HG03378 (cell line): ENCODE results near the gene PEX19.
A peak's percentile ranks its signal among the peaks of the same experiment; 100 is the strongest.

Experiments used
- ATAC-seq: cut with Tn5 transposase; IDR thresholded peaks from one replicate; pipeline ENCODE4 v1.9.1; 2021; ENCODE audit warnings: mild to moderate bottlenecking, moderate library complexity; ENCODE audit not compliant: unreplicated experiment

Gene PEX19

GRCh38 chr1:160277987-160278386 is 6.9 kb downstream of the PEX19 start:
- no peak for ATAC-seq

- no peak for ATAC-seq
Measured at GRCh38 chr1:160277330-160277729, 7.6 kb downstream of the PEX19 start.

- ATAC-seq = no peak
Measured at GRCh38 chr1:160271025-160271424, 13.9 kb downstream of the PEX19 start.

GRCh38 chr1:160267284-160267991 is 17.5 kb downstream of the PEX19 start:
- ATAC-seq = no peak

- ATAC-seq = no peak
Measured at GRCh38 chr1:160264795-160265307, 20.1 kb downstream of the PEX19 start.

- ATAC-seq = peak; percentile 75
Measured at GRCh38 chr1:160261893-160262794, 22.8 kb downstream of the PEX19 start, which contains the start of gene DCAF8. DCAF8 (minus strand) TSS chr1:160262549; CDS start chr1:160244008, 18,541 bp downstream.

GRCh38 chr1:160261556-160261892 is 23.4 kb downstream of the PEX19 start:
- ATAC-seq = peak; percentile 24

GRCh38 chr1:160260406-160261382 is 24.2 kb downstream of the PEX19 start:
- no peak for ATAC-seq

GRCh38 chr1:160258177-160258798 is 26.6 kb downstream of the PEX19 start:
- no peak for ATAC-seq

- no peak for ATAC-seq
Measured at GRCh38 chr1:160257411-160258015, 27.4 kb downstream of the PEX19 start.

- no peak for ATAC-seq
Measured at GRCh38 chr1:160256396-160257046, 28.4 kb downstream of the PEX19 start.

- no peak for ATAC-seq
Measured at GRCh38 chr1:160255781-160256300, 29.1 kb downstream of the PEX19 start.

GRCh38 chr1:160251687-160252526 is 33.0 kb downstream of the PEX19 start:
- ATAC-seq = peak; percentile 80

GRCh38 chr1:160251011-160251410 is 33.9 kb downstream of the PEX19 start:
- no peak for ATAC-seq

GRCh38 chr1:160247053-160247452 is 37.9 kb downstream of the PEX19 start:
- no peak for ATAC-seq

- no peak for ATAC-seq
Measured at GRCh38 chr1:160245434-160245833, 39.5 kb downstream of the PEX19 start.

GRCh38 chr1:160244209-160244608 is 40.7 kb downstream of the PEX19 start:
- ATAC-seq = no peak

- ATAC-seq = no peak
Measured at GRCh38 chr1:160243767-160244166, 41.2 kb downstream of the PEX19 start.
